Ishikawa (cell line): ENCODE measurements around the gene PRR5.

Experiments
- CEBPB ChIP-seq: IDR thresholded peaks from 2 replicates; pipeline ENCODE4 v1.6.1; 2012
- CREB1 ChIP-seq: IDR thresholded peaks from 2 replicates; pipeline ENCODE4 v1.6.1; 2012; ENCODE audit warnings: low read depth
- EGR1 ChIP-seq: IDR thresholded peaks from 2 replicates; pipeline ENCODE4 v1.6.1; 2012
- EP300 ChIP-seq: IDR thresholded peaks from 2 replicates; pipeline ENCODE4 v1.6.1; 2012; ENCODE audit warnings: borderline replicate concordance
- FOXM1 ChIP-seq: IDR thresholded peaks from 2 replicates; pipeline ENCODE4 v1.6.1; 2012; ENCODE audit warnings: low read depth, borderline replicate concordance
- MAX ChIP-seq: IDR thresholded peaks from 2 replicates; pipeline ENCODE4 v1.6.1; 2012
- NFIC ChIP-seq: IDR thresholded peaks from 2 replicates; pipeline ENCODE4 v1.6.1; 2012
- RAD21 ChIP-seq: IDR thresholded peaks from 2 replicates; pipeline ENCODE4 v1.6.1; 2012; ENCODE audit warnings: low read depth
- REST ChIP-seq: IDR thresholded peaks from 2 replicates; pipeline ENCODE4 v1.6.1; 2012; ENCODE audit warnings: low read depth, mild to moderate bottlenecking
- TAF1 ChIP-seq: IDR thresholded peaks from 2 replicates; pipeline ENCODE4 v1.6.1; 2012; ENCODE audit warnings: low read depth, mild to moderate bottlenecking
- TCF12 ChIP-seq: IDR thresholded peaks from 2 replicates; pipeline ENCODE4 v1.6.1; 2012; ENCODE audit warnings: low read depth
- TEAD4 ChIP-seq: IDR thresholded peaks from 2 replicates; pipeline ENCODE4 v1.6.1; 2012
- USF1 ChIP-seq: IDR thresholded peaks from 2 replicates; pipeline ENCODE4 v1.6.1; 2012
- YY1 ChIP-seq: IDR thresholded peaks from 2 replicates; pipeline ENCODE4 v1.6.1; 2012; ENCODE audit warnings: low read depth
- ZBTB7A ChIP-seq: IDR thresholded peaks from 2 replicates; pipeline ENCODE4 v1.6.1; 2012; ENCODE audit warnings: low read depth

The PRR5 gene

GRCh38 chr22:44748524-44748923, 46.5 kb downstream of the PRR5 start:
- TF ChIP-seq TEAD4 = no peak
- TF ChIP-seq EGR1 = no peak
- TF ChIP-seq TCF12 = no peak
- no peak for TF ChIP-seq RAD21
- TF ChIP-seq CEBPB = no peak
- TF ChIP-seq USF1 = no peak
- TF ChIP-seq TAF1 = no peak
- no peak for TF ChIP-seq YY1
- TF ChIP-seq EP300 = no peak
- TF ChIP-seq CREB1 = no peak
- no peak for TF ChIP-seq MAX
- no peak for TF ChIP-seq NFIC
- no peak for TF ChIP-seq FOXM1
- TF ChIP-seq ZBTB7A = no peak
- TF ChIP-seq REST = no peak

- TF ChIP-seq TEAD4 (no peak), MAX (no peak), FOXM1 (no peak), RAD21 (no peak), ZBTB7A (no peak), YY1 (no peak), EGR1 (no peak), CEBPB (no peak), NFIC (no peak), EP300 (no peak), CREB1 (no peak), REST (no peak), TCF12 (no peak), TAF1 (no peak), USF1 (no peak)
Observed at GRCh38 chr22:44750481-44750880, 48.5 kb downstream of the PRR5 start.

GRCh38 chr22:44752285-44753188, 50.5 kb downstream of the PRR5 start, which contains the start of gene ARHGAP8:
Gene ARHGAP8 (plus strand): TSS chr22:44752575. CDS start chr22:44786528, 33,953 bp downstream.
- TF ChIP-seq REST (no peak), YY1 (peak; percentile 59; the same call in 1 of the 2 replicates), EGR1 (0 out of 2 replicates have a peak, but pooled peaks have one; percentile 18), CREB1 (no peak), ZBTB7A (peak; percentile 13; the same call in 1 of the 2 replicates)
